Muscle of leg (tissue), 11 donors: Measurements from ENCODE around the gene FAM110D. TPM values are rescaled to one million over a fixed set of nuclear protein-coding genes. Genes with fewer than 3 reads are reported as not detected.

ENCODE experiments used
- DNase-seq: peaks from one replicate; pipeline ENCODE4 v3.0.0; 2013
- H3K27ac ChIP-seq: one replicate; pipeline ENCODE4 v1.5.1; 2013; ENCODE audit warnings: mild to moderate bottlenecking, low read length, control low read depth
- H3K27me3 ChIP-seq: one replicate; pipeline ENCODE4 v1.6.1; 2013; ENCODE audit warnings: low read length; ENCODE audit not compliant: control insufficient read depth, insufficient read depth
- H3K36me3 ChIP-seq: one replicate; pipeline ENCODE4 v1.6.1; 2013; ENCODE audit warnings: low read length; ENCODE audit not compliant: control insufficient read depth, insufficient read depth
- H3K4me1 ChIP-seq: one replicate; pipeline ENCODE4 v1.6.1; 2013; ENCODE audit warnings: low read length; ENCODE audit not compliant: control insufficient read depth, insufficient read depth
- H3K4me3 ChIP-seq: one replicate; pipeline ENCODE4 v1.5.1; 2013; ENCODE audit warnings: low read length, control low read depth
- H3K9me3 ChIP-seq: replicated peaks from 2 replicates; pipeline ENCODE4 v1.6.1; 2013; ENCODE audit warnings: low read depth, low read length; ENCODE audit not compliant: control insufficient read depth
- WGBS: methylation state at CpG from one replicate; pipeline ENCODE4 v1.1.5; 2013; ENCODE audit warnings: missing lambda C conversion rate; ENCODE audit not compliant: insufficient coverage; 5-methylcytosine and 5-hydroxymethylcytosine counted together
- polyA plus RNA-seq, 8 donors: library from polyadenylated mRNA; unstranded; fragments of 120-200 nt; gene quantifications; one replicate each; pipeline versions ENCODE4 v1.2.1 to v1.2.3, GENCODE V29; 2013; ENCODE audit warnings: inconsistent platforms in 1 of 8, low replicate concordance in 1 of 8; ENCODE audit not compliant: insufficient read length in 8 of 8, insufficient read depth in 1 of 8
- total RNA-seq: library from RNA; stranded (reverse); fragments of 120-200 nt; gene quantifications from one replicate; pipeline ENCODE4 v1.2.4, GENCODE V29; 2013

FAM110D gene
- total and polyA plus RNA-seq, 9 donors: 0.71 to 1.0 (median 0.91) TPM

DNA sequence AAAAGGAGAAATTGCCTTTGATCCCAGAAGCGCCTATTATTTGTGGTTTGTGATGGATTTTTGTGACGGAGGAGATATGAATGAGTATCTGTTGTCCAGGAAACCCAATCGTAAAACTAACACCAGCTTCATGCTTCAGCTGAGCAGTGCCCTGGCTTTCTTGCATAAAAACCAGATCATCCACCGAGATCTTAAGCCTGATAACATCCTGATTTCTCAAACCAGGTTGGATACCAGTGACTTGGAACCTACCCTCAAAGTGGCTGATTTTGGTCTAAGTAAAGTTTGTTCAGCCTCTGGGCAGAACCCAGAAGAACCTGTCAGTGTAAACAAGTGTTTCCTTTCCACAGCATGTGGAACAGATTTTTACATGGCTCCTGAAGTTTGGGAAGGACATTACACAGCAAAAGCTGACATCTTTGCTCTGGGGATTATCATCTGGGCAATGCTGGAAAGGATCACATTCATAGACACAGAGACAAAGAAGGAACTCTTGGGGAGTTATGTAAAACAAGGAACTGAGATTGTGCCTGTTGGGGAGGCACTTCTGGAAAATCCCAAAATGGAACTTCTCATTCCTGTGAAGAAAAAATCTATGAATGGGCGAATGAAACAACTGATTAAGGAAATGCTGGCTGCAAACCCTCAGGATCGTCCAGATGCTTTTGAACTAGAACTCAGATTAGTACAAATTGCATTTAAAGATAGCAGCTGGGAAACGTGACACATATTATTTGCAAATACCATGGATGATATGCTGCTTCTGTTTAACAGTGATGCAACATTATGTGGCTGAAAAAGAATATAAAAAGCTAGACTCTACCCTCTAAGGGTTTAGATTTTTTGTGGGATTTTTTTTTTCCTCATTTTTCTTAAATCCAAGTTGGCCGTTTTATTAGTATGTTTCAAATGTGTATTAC lies 36.8 kb upstream of the FAM110D start:
- H3K27me3 ChIP-seq: no peaks in the 10 kb centered on the region
- H3K4me1 ChIP-seq: no peaks in the 10 kb centered on the region
- peaks cover 14% of the 10 kb centered on the region for H3K36me3 ChIP-seq
- H3K27ac ChIP-seq: no peak overlapping the region
- peak; percentile 31 for DNase-seq
- 70% methylated on average over 1 of the region's 8 CpGs for WGBS
- H3K9me3 ChIP-seq: no peaks in the 10 kb centered on the region
- H3K4me3 ChIP-seq: no peak overlapping the region

DNA sequence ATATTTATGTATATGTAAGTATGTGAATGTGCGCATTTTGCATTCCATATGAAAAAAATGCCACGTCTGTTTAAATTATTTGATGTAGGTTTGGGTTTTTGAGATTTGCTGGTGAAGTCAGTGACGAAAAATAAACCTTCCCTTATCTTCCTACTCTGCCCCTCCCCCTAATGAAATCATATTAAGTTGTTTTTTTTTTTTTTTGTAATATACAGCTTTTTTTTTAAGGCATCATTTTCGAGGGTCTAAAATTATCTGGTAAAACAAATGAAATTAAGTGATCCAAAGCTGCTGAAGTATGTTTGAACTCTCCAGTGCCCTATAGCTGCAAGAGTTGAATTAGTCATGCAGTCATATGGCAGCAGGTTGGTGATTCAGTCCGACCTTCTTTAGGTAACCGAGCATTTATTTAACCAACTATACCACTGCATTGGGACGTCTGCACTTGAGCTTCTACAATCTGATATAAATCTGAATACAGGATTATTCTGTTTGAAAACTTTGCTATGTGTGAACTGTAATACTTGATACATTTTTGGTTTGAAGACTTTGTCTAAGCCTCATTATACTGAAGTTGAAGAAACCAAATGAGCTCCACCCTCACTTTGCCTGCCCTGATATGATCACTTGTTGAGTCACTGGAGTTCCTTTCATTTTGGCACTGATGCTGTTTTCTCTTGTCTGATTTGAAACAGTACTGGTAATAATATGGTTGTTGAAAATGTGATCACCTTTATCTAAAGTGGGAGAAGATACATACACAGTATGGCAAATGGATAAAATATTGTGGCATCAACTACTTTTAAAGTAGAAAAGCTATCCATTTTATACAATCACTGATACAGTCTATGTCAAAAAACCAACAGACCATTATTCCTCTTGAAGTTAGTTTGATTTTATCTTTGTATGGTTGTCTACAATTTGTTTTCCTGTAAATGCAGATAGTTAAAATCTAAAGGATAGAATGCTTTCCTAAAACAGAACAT lies 35.6 kb upstream of the FAM110D start:
- no peak for DNase-seq
- Histone ChIP-seq H3K4me3 (no peak overlapping the region), H3K27me3 (no peaks in the 10 kb centered on the region), H3K36me3 (peaks cover 14% of the 10 kb centered on the region), H3K9me3 (no peaks in the 10 kb centered on the region), H3K4me1 (peaks cover 2% of the 10 kb centered on the region), H3K27ac (no peak overlapping the region)
- no CpG with 5 or more reads among the region's 7 CpGs for WGBS

GRCh38 chr1:26124418-26125331 lies 34.2 kb upstream of the FAM110D start:
- no peak for DNase-seq
- no peak overlapping the region for H3K27ac ChIP-seq
- H3K27me3 ChIP-seq: no peaks in the 10 kb centered on the region
- H3K4me3 ChIP-seq: no peak overlapping the region
- no CpG with 5 or more reads among the region's 4 CpGs for WGBS
- H3K4me1 ChIP-seq: peaks cover 2% of the 10 kb centered on the region
- peaks cover 11% of the 10 kb centered on the region for H3K36me3 ChIP-seq
- no peaks in the 10 kb centered on the region for H3K9me3 ChIP-seq

DNA sequence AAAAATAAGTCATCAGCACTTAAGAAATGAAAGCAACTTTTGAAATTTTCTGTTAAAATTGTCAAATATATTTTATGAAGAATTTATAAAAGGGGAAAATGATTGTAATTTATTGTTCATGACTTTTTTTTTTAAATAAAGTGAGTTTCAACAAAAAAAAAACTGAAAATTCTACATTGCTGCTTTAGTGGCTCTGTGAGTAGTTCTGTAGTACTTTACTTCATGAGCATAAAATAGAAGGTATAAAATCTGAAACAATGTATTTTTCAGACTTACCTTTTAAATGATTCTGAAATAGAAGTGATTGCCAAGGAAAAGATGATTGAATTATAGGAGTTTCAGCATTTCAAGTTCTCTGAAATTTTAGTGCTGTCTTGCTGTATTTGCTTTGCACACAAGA lies 33.5 kb upstream of the FAM110D start:
- peaks cover 2% of the 10 kb centered on the region for H3K4me1 ChIP-seq
- no peaks in the 10 kb centered on the region for H3K27me3 ChIP-seq

DNA sequence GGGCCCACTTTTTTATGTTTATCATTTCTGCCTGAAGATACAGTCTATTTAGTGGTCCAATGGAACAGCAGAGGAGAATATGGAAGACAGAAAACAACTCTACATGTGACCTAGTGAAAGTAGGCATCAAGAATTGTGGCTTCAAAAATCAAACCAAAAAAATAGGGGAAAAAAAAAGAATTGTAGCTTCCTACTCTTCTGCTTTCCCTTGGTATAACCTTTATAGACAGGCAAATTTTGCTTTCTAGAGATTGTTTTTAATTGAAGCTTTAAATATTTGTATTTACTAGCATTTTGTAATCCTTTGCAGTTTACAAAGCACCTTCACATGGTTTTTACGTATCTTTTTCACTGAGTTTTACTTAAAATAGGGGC lies 32.9 kb upstream of the FAM110D start:
- no peaks in the 10 kb centered on the region for H3K9me3 ChIP-seq
- no peaks in the 10 kb centered on the region for H3K27me3 ChIP-seq
- H3K27ac ChIP-seq: no peak overlapping the region
- H3K36me3 ChIP-seq: peaks cover 8% of the 10 kb centered on the region
- no peak overlapping the region for H3K4me3 ChIP-seq
- no CpG with 5 or more reads among the region's 1 CpG for WGBS
- peaks cover 2% of the 10 kb centered on the region for H3K4me1 ChIP-seq
- no peak for DNase-seq

More for the DNA sequence above, 33.5 kb upstream of the FAM110D start:
- H3K4me3 ChIP-seq: no peak overlapping the region
- no peaks in the 10 kb centered on the region for H3K9me3 ChIP-seq
- peaks cover 8% of the 10 kb centered on the region for H3K36me3 ChIP-seq
- H3K27ac ChIP-seq: no peak overlapping the region
- DNase-seq: no peak

GRCh38 chr1:26126321-26127084 lies 32.4 kb upstream of the FAM110D start:
- no peak for DNase-seq
- Histone ChIP-seq H3K4me3 (no peak overlapping the region), H3K4me1 (peaks cover 2% of the 10 kb centered on the region)

DNA sequence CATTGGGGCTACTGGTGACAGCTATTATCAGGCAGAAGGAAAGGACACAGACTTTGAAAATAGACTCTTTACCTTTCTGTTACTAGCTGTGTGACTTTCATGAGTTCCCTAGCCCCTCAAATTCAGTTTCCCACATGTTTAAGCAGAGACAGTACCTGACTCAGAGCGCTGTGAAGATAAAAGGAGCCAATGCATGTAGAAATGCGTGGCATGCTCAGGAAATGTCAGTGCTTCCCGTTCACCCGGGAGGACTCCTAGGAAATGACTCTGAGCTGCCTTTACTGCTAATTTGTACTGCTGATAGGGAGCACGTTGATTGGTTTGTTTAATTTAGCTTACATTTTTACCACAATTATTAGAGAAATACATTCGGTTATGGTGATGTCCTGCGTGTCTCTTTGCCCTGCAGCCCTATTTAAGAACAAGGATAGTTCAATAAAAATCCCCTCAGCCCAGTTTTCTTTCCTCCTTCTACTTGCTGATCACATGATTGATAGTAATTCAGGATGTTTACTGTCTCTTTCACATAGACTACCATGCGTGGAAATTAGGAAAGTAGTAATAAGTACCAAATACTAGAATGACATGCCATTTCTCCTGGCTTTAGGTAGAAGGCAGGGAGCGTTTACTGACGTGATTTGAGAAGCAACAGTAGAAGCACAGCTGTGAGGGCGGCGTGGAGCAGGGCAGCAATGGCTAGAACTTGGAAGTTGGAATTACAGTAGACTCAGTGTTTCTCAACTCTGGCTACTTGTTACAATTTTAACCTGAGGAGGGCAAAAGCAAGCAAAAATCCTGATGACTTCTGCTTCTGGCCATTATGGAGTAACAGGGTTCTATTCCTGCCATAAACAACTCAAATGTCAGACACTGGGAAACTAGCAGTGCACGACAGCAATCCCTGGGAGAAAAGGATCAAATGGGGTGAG lies 31.4 kb upstream of the FAM110D start:
- H3K27me3 ChIP-seq: no peaks in the 10 kb centered on the region
- H3K36me3 ChIP-seq: peaks cover 2% of the 10 kb centered on the region
- DNase-seq: no peak
- no peak overlapping the region for H3K27ac ChIP-seq
- H3K9me3 ChIP-seq: no peaks in the 10 kb centered on the region
- no peak overlapping the region for H3K4me3 ChIP-seq
- H3K4me1 ChIP-seq: peaks cover 2% of the 10 kb centered on the region
- 29% methylated on average over 9 of the region's 13 CpGs for WGBS

More at GRCh38 chr1:26126321-26127084, 32.4 kb upstream of the FAM110D start:
- Histone ChIP-seq H3K36me3 (peaks cover 8% of the 10 kb centered on the region), H3K9me3 (no peaks in the 10 kb centered on the region), H3K27ac (no peak overlapping the region), H3K27me3 (no peaks in the 10 kb centered on the region)
- WGBS: 80% methylated on average over 3 of the region's 9 CpGs

GRCh38 chr1:26129778-26130177 lies 29.1 kb upstream of the FAM110D start:
- H3K27me3 ChIP-seq: no peaks in the 10 kb centered on the region
- peaks cover 2% of the 10 kb centered on the region for H3K4me1 ChIP-seq
- H3K36me3 ChIP-seq: no peaks in the 10 kb centered on the region
- DNase-seq: no peak
- no peak overlapping the region for H3K4me3 ChIP-seq
- H3K9me3 ChIP-seq: no peaks in the 10 kb centered on the region
- WGBS: 92% methylated on average over 2 of the region's 4 CpGs
- no peak overlapping the region for H3K27ac ChIP-seq
